ENCODE data around the gene CYP19A1.

DNA sequence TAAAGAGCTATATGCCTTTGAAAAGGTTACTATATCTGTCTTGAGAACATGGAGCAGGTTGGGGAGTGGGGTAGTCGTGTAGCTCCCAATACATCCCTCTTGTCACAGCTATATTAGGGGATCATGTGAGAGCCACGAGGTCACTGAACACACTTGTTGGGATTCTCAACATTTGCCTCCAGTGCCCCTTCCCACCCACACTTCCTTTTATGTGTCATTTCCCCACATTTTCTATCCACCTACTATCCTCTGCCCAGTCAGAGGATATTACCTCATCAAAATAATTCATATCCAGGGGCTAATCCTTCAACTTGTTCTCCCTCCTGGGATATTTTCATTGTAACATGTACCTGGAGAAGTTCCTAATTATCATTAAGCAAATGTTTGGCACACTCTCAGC, 85.0 kb downstream of the CYP19A1 start:
- TF ChIP-seq, protein P1, sequence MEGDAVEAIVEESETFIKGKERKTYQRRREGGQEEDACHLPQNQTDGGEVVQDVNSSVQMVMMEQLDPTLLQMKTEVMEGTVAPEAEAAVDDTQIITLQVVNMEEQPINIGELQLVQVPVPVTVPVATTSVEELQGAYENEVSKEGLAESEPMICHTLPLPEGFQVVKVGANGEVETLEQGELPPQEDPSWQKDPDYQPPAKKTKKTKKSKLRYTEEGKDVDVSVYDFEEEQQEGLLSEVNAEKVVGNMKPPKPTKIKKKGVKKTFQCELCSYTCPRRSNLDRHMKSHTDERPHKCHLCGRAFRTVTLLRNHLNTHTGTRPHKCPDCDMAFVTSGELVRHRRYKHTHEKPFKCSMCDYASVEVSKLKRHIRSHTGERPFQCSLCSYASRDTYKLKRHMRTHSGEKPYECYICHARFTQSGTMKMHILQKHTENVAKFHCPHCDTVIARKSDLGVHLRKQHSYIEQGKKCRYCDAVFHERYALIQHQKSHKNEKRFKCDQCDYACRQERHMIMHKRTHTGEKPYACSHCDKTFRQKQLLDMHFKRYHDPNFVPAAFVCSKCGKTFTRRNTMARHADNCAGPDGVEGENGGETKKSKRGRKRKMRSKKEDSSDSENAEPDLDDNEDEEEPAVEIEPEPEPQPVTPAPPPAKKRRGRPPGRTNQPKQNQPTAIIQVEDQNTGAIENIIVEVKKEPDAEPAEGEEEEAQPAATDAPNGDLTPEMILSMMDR (IDR thresholded peaks at IDR 0.05; ENCODE audit: low read depth, low read length): no peak
- no peak for TF ChIP-seq EZH2phosphoT487 (IDR thresholded peaks at IDR 0.05; ENCODE audit: low read depth)

Measured in OCI-LY3 (cell line).